Osteoblast (primary cell): ENCODE data around the gene COLGALT1. TPM values are rescaled to one million over a fixed set of nuclear protein-coding genes. Genes with fewer than 3 reads are reported as not detected.

Experiments used
- DNase-seq: peaks from one replicate; pipeline ENCODE4 v3.0.0; 2011; ENCODE audit warnings: low spot score, mixed read lengths; ENCODE audit not compliant: insufficient read length; ENCODE audit errors: missing footprints
- H2AFZ ChIP-seq: 2 replicates; pipeline ENCODE4 v1.6.0; 2011; ENCODE audit warnings: mild to moderate bottlenecking, low read length
- H3K27ac ChIP-seq: 2 replicates; pipeline ENCODE4 v1.5.1; 2011; ENCODE audit warnings: mild to moderate bottlenecking, low read depth, low read length, moderate library complexity
- H3K27me3 ChIP-seq: 2 replicates; pipeline ENCODE4 v1.6.0; 2012; ENCODE audit warnings: mild to moderate bottlenecking, control low read depth, inconsistent platforms, low read length, moderate library complexity; ENCODE audit not compliant: insufficient read depth
- H3K36me3 ChIP-seq: 2 replicates; pipeline ENCODE4 v1.5.1; 2011; ENCODE audit warnings: mild to moderate bottlenecking, low read length, control low read depth, moderate library complexity; ENCODE audit not compliant: insufficient read depth
- H3K4me1 ChIP-seq: 2 replicates; pipeline ENCODE4 v1.5.1; 2011; ENCODE audit warnings: mild to moderate bottlenecking, low read length, control low read depth, moderate library complexity; ENCODE audit not compliant: insufficient read depth
- H3K4me2 ChIP-seq: 2 replicates; pipeline ENCODE4 v1.6.0; 2011; ENCODE audit warnings: mild to moderate bottlenecking, low read length; ENCODE audit not compliant: insufficient read depth
- H3K4me3 ChIP-seq: fragments of 200-600 bp; sonication (generic); 3 replicates; pipeline ENCODE4 v1.5.1; 2012; ENCODE audit warnings: mild to moderate bottlenecking, low read length, inconsistent platforms; ENCODE audit not compliant: insufficient read depth
- H3K79me2 ChIP-seq: 2 replicates; pipeline ENCODE4 v1.6.0; 2012; ENCODE audit warnings: mild to moderate bottlenecking, low read length, control low read depth, inconsistent platforms; ENCODE audit not compliant: insufficient read depth
- H3K9me3 ChIP-seq: 2 replicates; pipeline ENCODE4 v1.5.1; 2011; ENCODE audit warnings: low read depth, low read length, control low read depth
- H4K20me1 ChIP-seq: 2 replicates; pipeline ENCODE4 v1.6.0; 2012; ENCODE audit warnings: mild to moderate bottlenecking, low read length, control low read depth; ENCODE audit not compliant: insufficient read depth
- CTCF ChIP-seq: IDR thresholded peaks from 2 replicates; pipeline ENCODE4 v1.5.1; 2011; ENCODE audit warnings: mild to moderate bottlenecking, low read depth, low read length, moderate library complexity; ENCODE audit errors: extremely low read depth
- total RNA-seq: library from RNA; depleted of rRNA; stranded (reverse); fragments of >200 nt; gene quantifications from 2 replicates; pipeline ENCODE4 v1.2.3, GENCODE V29; 2012

The COLGALT1 gene
- total RNA-seq, 1 donor, result 108 TPM

GRCh38 chr19:17575871-17576757, 20.7 kb downstream of the COLGALT1 start:
- peak; percentile 35 for DNase-seq
- Histone ChIP-seq H3K4me1 (no peaks in the 10 kb centered on the region), H2AFZ (no peak overlapping the region), H3K36me3 (peaks cover 63% of the 10 kb centered on the region), H3K27me3 (no peaks in the 10 kb centered on the region), H3K79me2 (peaks cover 5% of the 10 kb centered on the region), H3K9me3 (no peaks in the 10 kb centered on the region), H3K4me3 (no peak overlapping the region), H4K20me1 (peaks cover 24% of the 10 kb centered on the region), H3K4me2 (no peak overlapping the region), H3K27ac (no peak overlapping the region)
- no peak for TF ChIP-seq CTCF

GRCh38 chr19:17576758-17577456, 21.5 kb downstream of the COLGALT1 start:
- no peaks in the 10 kb centered on the region for H3K4me1 ChIP-seq
- no peaks in the 10 kb centered on the region for H3K9me3 ChIP-seq
- H3K27ac ChIP-seq, result no peak overlapping the region
- H2AFZ ChIP-seq, result no peak overlapping the region
- H3K4me3 ChIP-seq, result no peak overlapping the region
- no peak for TF ChIP-seq CTCF
- H3K36me3 ChIP-seq, result peaks cover 66% of the 10 kb centered on the region
- H4K20me1 ChIP-seq, result peaks cover 24% of the 10 kb centered on the region
- peaks cover 5% of the 10 kb centered on the region for H3K79me2 ChIP-seq
- peak; percentile 87 for DNase-seq
- no peaks in the 10 kb centered on the region for H3K27me3 ChIP-seq
- H3K4me2 ChIP-seq, result no peak overlapping the region

- peaks cover 66% of the 10 kb centered on the region for H3K36me3 ChIP-seq
- TF ChIP-seq CTCF, result no peak
These were observed 22.1 kb downstream of the COLGALT1 start for GRCh38 chr19:17577457-17578097.

More at GRCh38 chr19:17577457-17578097, 22.1 kb downstream of the COLGALT1 start:
- no peak overlapping the region for H2AFZ ChIP-seq
- H3K9me3 ChIP-seq, result no peaks in the 10 kb centered on the region
- no peaks in the 10 kb centered on the region for H3K4me1 ChIP-seq
- peaks cover 5% of the 10 kb centered on the region for H3K79me2 ChIP-seq
- H3K4me3 ChIP-seq, result no peak overlapping the region
- H3K27me3 ChIP-seq, result no peaks in the 10 kb centered on the region
- peak; percentile 71 for DNase-seq
- H3K27ac ChIP-seq, result no peak overlapping the region
- peaks cover 27% of the 10 kb centered on the region for H4K20me1 ChIP-seq
- no peak overlapping the region for H3K4me2 ChIP-seq
